ENCODE results near the gene DLG2.

DLG2 gene

DNA sequence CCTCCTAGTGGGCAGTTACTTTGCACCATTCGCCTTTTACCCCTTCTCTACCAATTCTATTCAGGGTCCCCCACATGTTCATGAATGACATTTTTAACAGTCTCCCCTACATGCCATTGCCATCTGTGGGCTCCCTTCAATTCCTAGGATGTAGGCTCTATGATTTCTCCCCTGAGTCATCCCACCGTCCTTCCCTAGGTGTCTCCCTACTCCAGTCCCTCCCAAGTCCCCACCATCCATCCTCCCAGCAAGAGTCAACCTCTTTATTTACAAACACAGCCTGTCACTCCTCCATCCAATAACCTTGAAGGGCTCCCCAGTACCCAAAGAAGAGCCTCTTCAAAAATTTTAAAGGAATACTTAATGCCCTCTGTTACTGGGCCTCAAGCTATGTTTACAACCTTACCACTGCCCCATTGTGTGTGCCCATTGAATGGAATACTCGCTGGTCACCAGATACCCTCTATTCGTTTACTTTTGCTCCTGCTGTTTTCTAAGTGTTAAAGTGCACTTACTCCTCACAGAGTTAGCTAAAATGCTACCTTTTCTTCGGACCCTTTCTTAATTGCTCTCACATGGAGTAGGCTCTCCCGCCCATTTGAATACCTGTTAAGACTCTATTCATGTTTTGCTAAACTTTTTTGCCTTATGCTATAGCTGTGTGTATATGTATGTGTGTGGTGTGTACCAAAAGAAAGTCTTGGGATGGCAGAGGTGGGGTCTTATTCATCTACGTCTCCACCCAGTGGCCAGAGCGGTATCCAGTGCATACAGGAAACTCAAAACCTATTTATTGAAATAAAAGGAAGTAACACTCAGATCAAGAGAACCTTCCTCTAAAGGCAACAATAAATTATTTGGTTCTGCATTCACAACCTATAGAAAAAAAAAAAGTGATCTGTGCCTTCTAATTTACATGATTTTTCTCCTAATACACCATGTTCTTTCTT is 2105.2 kb downstream of the DLG2 start:
- no peak for DNase-seq (ENCODE audit: low read depth)

DNA sequence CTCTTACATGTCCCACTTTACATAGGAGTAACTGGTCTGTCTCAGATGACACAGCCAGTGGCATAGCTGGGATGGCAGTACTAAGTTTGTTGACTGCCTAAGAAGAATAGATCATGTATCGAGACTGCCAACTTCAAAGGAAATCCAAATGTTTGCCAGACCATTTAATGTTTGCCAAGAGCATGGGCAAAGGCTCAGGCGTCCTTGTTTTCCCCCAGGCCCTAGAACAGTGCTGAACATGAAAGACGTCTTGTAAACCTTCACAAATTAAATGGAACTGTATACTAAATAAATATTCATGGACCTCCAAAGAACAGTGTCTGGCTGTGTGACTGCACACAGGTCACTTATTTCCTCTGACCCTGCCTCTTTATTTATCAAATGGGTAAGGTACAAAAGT is 2106.3 kb downstream of the DLG2 start:
- DNase-seq (ENCODE audit: low read depth), result no peak

DNA sequence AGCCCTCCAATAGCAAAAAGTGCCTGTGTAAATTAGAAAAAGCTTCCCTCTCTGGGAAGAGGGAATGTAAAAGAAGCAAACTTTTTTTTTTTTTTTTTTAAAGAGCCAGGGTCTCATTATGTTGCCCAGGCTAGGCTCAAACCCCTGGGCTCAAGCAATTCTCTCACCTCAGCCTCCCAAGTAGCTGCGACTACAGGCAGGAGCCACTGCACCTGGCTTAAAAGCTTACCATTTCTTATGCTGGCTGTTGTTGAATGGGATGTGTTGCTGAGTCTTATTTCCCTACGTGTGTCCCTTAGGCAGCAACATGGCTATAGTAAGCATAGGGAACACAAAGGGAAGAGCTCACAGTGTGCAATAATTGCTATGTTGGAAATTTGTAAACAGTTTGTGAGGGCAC is 2115.5 kb downstream of the DLG2 start:
- DNase-seq (ENCODE audit: low read depth), result no peak

DNA sequence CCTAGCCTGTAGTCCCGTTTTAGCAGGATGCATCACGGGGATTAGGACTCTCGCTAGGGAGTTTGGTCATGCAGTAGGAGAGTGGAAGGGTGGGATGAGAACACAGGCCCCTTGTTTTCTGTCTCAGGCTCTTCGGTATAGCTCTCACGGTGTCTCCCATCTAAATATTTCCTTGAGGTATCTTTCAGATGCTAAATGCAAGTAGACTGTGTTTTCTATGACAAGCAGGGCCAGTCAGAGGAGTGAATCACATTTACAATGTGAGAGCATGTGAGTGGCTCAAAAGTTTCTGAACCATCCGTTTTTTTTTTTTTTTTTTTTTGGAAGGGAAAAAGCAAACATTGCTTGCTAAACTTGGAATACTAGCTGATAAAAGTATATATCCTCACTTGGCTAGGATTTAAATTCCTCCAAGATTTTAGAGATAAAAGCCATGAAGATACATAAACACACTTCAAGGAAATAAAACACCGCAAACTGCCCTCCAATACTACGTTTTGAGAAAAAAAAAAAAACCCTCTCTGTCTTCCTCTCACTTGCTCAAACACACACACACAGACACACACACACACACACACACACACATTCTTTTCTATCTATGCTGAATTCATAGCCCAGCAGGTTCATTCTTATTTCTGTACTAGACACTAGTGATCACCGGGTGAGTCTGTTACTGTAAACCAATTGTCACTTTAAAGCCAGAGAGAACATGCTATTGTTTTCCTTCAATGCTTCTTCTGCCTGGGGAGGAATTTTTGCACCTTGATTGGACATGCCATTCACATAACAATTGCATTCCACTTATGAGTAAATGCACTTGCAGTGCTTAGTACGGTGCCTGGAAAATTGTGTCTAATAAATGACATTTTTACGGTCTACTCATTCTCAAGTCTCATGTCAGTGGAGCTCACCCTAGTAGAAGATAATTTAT is 2116.3 kb downstream of the DLG2 start:
- no peak for DNase-seq (ENCODE audit: low read depth)

DNA sequence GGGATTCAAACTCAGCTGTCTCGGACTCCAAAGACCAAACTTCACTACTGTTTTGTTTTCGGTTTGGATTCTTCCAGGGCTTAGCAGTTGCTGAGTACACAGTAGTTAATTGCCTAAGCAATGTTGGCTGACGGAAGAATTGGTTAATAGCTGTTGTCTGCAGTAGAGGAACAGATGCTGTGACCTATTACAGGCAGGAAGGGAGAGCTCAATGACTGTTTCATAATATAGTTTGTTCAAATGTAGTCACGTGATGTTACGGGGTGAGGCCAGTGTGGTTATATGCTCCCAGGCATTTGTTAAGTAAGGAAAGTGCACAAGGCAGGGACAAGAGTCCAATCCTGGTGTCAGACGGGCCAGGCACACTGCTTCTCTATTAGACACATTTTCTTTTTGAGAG is 2118.3 kb downstream of the DLG2 start:
- DNase-seq (ENCODE audit: low read depth), result no peak

DNA sequence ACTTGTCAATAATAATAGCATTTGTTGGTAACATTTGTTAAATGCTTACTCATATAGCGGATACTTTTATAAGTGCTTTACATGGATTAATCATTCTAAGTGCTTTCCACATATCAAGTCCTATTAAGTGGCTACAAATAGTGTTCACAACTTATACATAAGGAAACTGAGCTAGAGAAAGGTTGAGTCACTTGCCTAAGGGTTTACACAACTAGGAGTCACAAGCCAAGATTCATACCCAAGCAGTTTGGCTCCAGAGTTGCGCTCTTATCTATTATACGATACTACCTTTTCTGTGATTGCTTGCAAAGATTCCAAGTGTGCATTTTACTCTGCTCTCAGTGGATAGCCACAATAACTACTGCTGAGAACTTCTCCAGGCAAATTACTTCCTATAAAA is 2125.1 kb downstream of the DLG2 start:
- no peak for DNase-seq (ENCODE audit: low read depth)

DNA sequence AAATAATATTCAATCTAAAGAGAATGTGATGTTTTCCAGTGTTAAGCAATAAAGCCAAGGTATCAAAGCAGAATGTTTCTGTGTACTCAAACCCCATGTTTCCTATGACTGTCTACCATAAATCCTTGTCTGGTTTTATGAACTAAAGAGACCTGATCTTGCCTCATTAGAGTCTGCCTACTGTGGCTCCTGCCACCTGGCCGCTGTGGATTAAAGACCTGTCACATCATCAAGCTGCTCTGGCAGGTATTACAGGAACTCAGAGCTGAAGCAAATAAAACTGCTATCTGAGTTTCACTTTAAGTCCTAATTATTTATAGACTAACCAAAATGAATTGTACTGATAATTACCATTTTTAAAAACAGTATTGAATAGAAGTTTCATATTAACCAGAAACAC is 2133.2 kb downstream of the DLG2 start:
- no peak for DNase-seq (ENCODE audit: low read depth)

DNA sequence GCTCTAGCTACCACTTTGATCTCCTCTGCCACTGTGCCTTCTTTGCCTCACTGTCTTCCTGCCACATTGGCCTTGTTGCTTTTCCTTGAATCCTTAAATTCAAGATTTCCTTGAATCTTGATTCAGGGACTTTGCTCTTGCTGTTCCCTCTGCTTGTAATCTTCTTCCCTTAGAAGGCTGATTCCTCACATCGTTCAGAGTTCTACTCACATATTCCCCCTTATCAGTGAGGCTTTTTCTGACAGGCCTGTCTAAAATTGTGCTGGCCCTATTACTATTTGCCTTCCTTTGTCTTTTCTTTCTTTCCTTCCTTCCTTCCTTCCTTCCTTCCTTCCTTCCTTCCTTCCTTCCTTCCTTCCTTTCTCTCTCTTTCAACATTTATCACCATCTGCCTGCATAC is 2134.1 kb downstream of the DLG2 start:
- DNase-seq (ENCODE audit: low read depth), result no peak

DNA sequence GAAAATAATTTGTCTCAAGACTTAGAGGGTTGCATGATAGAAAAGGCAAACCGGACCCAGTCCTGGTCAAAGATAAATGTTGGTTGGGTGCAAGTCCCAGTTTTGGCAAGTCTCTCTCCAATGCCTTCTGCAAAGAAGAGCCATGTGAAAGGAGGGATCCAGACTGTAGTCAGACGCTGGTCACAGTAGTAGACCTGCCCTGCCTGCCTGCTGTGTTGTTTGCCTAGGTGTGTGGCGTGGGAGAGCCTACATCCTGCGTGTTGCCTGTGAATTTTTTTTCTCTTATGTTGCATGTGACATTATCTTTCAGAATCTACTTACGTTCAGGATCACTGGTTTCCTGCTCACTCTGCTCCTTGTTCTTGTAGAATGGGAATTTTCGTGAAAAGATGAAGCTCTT is 2143.3 kb downstream of the DLG2 start:
- DNase-seq (ENCODE audit: low read depth), result no peak

DNA sequence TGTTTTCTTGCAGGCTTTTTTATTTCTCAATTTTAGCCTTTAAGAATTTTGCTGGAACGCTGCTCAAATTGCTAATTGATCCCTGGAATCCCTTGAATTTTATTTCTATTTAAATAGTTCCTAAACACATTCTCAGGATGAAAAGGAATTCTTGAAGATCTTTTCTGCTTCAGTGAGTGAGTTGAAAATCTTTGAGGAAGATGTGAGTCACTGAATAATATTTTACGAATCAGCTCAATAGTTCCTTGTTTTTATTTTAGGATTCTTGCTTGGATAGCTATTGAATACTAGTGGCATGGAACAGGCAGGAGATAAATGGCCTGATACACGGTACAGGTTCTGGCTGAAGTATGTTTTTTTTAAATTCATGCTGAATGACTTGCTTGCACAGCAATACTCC is 2146.3 kb downstream of the DLG2 start:
- no peak for DNase-seq (ENCODE audit: low read depth)

DNA sequence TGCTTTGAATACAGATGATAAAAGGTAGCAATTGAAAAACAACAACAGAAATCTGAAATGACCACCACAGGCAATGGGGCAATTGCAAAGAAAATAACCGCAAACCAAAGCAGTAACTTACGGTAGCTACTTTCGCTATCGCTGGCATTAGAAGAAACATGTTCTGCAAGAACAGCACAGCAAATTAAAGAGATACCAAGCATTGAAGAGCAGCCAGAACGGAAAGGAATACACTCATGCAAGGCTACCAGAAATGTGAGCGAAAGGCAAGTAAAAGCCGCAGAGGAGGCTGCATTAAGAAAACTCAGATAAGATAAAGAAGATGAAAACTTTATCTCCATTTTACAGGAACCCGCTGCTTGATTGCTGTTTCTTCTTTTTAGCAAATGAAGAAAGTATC is 2146.9 kb downstream of the DLG2 start:
- no peak for DNase-seq (ENCODE audit: low read depth)

DNA sequence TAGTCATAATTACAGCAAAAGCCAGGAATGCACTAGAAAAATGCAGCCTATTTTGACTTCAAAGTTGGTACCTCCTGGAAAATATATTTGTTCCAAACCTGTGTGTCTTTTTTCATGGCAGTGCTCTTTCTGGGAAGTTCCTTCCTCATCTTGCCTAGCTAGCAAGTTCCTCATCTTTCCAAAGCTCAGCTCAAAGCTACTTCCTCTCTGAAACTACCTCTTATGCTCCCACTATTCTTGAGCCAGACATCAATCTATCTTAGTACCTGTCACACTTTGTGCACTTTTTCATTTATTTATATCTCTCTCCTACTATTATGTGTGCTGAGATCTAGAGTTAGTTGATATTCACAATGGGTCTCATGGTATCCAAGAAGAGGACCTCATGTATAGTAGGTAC is 2149.4 kb downstream of the DLG2 start:
- no peak for DNase-seq (ENCODE audit: low read depth)

DNA sequence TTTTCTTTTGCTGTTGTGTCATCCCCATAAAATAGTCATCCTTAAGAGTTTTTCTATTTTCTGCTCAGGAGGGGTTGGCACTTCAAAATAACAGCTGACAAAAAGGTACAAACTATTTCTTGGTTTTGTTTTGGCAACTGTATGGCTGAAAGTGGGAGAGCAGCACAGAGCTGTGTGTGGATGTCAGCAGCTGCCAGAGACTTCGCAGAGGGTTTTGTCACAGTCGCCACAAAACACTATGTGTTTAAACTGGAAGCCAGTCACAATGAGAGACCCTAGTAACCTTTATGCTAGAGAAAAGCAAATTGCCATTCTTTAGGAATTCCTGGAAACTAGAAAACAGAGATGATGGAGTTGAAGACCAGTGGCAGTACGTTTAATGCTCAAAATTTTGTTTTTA is 2151.4 kb downstream of the DLG2 start:
- DNase-seq (ENCODE audit: low read depth), result no peak

DNA sequence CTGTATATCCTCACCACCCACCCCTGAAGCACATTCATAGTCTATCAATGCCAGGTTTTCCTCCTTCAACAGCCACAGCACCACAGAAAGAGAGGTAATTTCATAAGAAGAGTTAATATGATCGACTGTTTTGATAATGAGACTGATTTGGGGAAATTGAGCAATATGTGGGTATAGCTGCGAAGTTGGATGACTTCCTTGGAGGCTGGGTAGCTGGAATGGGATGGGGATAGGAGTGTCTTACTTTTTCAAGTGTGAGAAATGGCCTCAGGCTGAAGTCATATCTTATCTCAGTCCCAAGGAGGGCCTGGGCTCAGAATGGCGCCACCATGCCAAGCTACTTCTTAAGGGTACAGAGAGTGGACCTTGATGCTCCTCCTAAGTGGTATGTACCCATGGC is 2153.4 kb downstream of the DLG2 start:
- DNase-seq (ENCODE audit: low read depth), result no peak

DNA sequence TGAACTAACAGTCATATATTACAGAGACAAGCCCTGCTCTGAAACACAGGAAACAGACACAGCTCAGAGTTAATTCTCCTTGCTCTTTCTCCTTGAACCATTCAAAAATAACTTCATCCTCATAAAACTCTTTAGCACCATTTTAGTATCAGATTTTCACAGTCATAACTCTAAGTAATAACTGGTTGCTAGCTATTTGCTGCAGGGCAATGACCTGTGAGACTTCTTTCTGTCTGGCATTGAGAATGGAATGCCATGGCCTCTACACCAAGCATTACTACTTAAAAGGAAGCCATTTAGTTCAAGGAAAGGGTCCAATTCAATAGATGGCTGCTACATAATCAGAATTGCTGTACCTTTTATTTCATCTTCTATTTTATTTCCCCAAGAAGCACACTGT is 2154.3 kb downstream of the DLG2 start:
- no peak for DNase-seq (ENCODE audit: low read depth)

DNA sequence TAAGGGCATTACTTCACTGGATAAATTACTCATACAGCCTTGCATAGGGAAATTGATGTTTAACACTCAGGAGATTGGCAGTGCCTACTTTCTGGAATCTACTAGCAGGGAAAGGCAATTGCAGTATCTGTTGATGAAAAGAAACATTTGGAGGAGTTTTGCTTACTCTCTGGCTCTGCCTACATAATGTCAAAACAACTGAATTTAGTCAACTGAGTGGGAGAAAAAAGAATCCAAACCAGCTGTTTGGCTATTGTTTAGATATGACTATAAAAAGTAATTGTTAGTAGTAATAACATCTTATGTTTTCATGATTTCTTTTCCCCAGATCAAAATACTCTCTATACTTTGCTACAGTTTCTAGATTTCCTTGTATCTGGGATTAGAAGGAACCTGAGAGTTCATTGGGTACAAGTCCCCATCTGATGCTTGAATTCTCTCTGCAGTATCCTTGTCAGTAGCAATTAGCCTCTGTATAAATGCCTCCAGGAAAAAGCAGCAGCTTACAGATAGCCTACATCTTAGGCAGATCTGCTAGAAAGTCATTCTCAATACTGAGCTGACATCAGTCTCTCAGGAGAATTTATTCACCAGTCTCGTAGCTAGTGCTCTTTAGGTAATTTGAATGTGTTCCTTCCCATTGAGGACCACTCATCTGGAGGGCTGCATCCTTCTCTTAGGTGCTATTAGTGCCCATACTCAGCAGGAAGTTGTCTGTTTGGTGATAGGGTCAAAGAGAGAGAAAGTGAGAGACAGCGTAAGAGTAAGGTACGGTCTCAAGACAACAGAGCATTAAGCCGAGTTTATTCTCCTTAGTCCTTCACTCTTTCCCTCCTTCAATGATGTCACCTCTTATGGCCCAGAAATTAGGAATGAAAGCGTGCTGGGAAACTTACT is 2155.1 kb downstream of the DLG2 start:
- no peak for DNase-seq (ENCODE audit: low read depth)

DNA sequence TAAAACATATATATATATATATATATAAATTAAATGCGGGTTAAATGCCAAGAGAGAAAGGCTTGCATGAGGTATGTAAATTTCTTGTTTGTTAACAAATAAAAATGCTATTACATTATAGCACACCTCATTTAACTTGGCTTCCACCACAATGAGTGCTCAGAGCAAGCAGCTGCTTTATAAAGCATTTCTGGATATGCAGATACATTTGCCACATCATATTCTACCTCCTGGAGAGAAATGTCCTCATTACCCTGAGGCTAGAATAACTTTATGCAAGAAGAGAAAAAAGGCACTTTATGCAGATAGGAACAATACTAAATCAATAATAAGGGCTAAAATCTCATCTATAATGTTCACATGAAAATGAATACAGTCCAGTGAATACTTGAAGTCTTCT is 2159.3 kb downstream of the DLG2 start:
- no peak for DNase-seq (ENCODE audit: low read depth)

DNA sequence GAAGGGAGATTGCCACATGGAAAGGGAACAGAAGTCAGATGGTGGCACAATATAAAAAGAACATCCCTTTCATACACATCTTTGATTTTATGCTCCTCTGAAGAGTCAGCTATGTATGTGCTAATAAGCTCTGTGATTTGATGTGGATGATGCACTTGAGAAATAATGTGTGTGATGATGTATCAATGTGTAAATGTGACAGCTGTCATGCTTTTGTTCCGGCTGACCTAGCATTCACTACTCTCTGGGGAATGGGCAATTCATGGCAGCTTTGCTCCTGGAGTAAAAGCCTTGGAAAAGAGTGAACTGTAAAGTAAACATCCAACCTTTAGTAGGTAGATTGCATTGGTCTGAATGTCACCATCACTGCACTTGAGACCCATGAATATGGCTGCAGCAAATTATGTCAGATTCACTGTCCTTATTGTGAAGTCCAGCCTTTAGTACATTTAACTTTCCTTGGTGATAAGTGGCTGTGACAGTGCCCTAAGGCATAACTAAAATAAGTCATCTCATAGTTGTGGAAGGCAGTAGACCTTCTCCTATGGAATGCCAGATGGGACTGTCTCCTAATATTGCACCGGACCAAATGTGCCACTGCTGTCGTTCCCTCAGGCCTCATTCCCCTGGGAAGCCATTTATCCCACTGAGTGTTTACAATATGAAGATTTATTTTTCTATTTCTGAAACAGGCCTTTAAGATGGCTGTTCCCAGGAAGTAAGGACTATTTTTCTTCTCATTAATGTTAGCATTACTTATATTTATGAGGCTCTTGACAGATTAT is 2162.8 kb downstream of the DLG2 start:
- no peak for DNase-seq (ENCODE audit: low read depth)

DNA sequence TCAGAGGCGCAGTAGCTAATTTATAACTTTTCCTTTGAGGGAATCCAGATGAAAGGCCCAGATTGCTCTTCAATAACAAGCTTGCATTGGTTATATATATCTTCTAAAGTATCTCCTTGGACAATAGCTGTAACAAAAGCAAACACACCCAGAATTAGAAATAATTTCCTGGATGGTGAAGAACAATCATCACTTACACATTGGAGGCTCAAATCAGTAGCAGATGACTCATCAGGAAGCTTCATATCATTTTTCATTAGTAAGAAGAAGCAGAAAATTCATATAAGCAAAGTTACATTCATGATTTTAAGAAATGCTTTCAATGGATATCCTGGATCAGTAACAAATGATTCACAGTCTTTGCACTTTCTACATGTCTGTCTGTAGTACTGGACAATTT is 2167.3 kb downstream of the DLG2 start:
- no peak for DNase-seq (ENCODE audit: low read depth)

DNA sequence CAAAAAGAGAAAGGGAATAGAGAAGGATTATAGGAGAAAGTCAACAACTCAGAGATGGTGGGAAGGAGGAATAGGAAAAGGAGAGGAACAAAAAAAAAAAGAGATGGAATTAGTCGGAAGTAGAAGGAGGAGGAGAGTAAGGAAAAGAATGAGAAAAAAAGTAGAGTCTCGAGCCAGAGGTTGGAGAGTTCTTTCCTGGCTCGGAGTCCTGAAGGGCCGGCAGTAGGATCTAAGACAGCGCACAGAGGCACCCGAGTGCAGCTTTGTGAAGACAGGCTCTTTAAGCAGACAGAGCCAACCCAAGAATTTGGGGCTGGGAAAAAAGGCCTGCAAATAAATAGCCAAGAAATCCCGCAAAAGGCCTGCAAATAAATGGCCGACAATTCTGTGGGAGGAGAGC is 2170.6 kb downstream of the DLG2 start:
- no peak for DNase-seq (ENCODE audit: low read depth)

DNA sequence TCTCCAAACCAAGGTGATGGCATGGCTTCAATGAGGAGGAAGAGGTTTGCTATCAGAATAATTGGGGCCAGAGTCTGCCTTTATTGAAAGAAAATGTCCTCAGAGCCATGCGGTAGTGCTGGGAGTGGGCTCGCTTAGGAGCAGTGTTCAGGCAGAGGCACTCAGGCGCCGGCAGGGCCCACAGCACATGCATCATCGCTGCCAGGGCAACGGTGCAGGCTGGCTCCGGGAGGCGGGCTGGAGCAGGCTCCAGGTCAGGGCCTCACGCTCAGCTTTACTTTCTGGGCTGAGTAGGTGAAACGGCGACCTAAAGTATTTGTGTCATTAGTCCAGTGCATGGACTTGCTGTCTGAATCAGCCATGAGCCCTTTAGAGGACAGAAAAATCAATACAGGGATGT is 2171.1 kb downstream of the DLG2 start:
- DNase-seq (ENCODE audit: low read depth), result no peak

Data from stimulated activated CD4-positive, alpha-beta T cell treated with anti-CD3 and anti-CD28 coated beads, Interleukin-2, amount 100 ng/mL, for 4 hours (primary cell).